ENCODE results near the gene MICAL3. TPM values are rescaled to one million over a fixed set of nuclear protein-coding genes. Genes with fewer than 3 reads are reported as not detected.
A peak's percentile ranks its signal among the peaks of the same experiment; 100 is the strongest.

MICAL3 gene
- total and polyA plus RNA-seq, 2 experiments from 2014 or later, result 27.3 to 76.9 TPM

DNA sequence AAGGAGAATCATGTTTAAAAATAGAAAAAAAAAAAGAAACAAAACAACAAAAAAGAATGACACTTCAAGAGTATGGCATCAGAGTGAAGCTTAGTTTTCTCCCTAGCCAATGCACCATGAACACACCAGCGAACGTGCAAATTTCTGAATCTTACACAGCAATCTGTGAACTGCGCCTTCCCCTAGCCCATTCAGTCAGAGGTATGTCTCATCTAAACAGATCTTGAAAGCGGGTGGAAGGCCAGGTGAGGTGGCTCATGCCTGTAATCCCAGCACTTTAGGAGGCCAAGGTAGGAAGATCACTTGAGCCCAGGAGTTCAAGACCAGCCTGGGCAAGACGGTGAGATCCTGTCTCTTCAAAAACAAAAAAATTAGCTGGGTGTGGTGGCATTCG is 113.1 kb downstream of the MICAL3 start:
- DNase-seq (ENCODE audit: low read depth in 1 of 2, low spot score in 1 of 2), result no peak
- peak overlapping the region; percentile 5 for H3K4me3 ChIP-seq
- peak overlapping the region; percentile 97 for H3K27ac ChIP-seq
- no peaks in the 10 kb centered on the region for H3K9me3 ChIP-seq (ENCODE audit: low read depth)
- TF ChIP-seq, protein P1, sequence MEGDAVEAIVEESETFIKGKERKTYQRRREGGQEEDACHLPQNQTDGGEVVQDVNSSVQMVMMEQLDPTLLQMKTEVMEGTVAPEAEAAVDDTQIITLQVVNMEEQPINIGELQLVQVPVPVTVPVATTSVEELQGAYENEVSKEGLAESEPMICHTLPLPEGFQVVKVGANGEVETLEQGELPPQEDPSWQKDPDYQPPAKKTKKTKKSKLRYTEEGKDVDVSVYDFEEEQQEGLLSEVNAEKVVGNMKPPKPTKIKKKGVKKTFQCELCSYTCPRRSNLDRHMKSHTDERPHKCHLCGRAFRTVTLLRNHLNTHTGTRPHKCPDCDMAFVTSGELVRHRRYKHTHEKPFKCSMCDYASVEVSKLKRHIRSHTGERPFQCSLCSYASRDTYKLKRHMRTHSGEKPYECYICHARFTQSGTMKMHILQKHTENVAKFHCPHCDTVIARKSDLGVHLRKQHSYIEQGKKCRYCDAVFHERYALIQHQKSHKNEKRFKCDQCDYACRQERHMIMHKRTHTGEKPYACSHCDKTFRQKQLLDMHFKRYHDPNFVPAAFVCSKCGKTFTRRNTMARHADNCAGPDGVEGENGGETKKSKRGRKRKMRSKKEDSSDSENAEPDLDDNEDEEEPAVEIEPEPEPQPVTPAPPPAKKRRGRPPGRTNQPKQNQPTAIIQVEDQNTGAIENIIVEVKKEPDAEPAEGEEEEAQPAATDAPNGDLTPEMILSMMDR (IDR thresholded peaks at IDR 0.05; ENCODE audit: low read depth, low read length), result no peak
- no peaks in the 10 kb centered on the region for H3K27me3 ChIP-seq
- peaks cover 2% of the 10 kb centered on the region for H3K36me3 ChIP-seq
- peaks cover 87% of the 10 kb centered on the region for H3K4me1 ChIP-seq (ENCODE audit: low read depth)

- TF ChIP-seq, protein P1 (IDR thresholded peaks at IDR 0.05; ENCODE audit: low read depth, low read length), result peak; percentile 54
- H3K27ac ChIP-seq, result peak overlapping the region; percentile 97
- DNase-seq (ENCODE audit: low read depth in 1 of 2, low spot score in 1 of 2), result peak; percentile 83 to 89
- peaks cover 8% of the 10 kb centered on the region for H3K36me3 ChIP-seq
- H3K27me3 ChIP-seq, result no peaks in the 10 kb centered on the region
- peaks cover 83% of the 10 kb centered on the region for H3K4me1 ChIP-seq (ENCODE audit: low read depth)
- H3K9me3 ChIP-seq (ENCODE audit: low read depth), result no peaks in the 10 kb centered on the region
- peak overlapping the region; percentile 5 for H3K4me3 ChIP-seq
Observed at GRCh38 chr22:17910561-17911311, 113.6 kb downstream of the MICAL3 start.

- TF ChIP-seq, protein P1 (IDR thresholded peaks at IDR 0.05; ENCODE audit: low read depth, low read length), result no peak
Observed at GRCh38 chr22:17907748-17908051, 116.7 kb downstream of the MICAL3 start.

DNA sequence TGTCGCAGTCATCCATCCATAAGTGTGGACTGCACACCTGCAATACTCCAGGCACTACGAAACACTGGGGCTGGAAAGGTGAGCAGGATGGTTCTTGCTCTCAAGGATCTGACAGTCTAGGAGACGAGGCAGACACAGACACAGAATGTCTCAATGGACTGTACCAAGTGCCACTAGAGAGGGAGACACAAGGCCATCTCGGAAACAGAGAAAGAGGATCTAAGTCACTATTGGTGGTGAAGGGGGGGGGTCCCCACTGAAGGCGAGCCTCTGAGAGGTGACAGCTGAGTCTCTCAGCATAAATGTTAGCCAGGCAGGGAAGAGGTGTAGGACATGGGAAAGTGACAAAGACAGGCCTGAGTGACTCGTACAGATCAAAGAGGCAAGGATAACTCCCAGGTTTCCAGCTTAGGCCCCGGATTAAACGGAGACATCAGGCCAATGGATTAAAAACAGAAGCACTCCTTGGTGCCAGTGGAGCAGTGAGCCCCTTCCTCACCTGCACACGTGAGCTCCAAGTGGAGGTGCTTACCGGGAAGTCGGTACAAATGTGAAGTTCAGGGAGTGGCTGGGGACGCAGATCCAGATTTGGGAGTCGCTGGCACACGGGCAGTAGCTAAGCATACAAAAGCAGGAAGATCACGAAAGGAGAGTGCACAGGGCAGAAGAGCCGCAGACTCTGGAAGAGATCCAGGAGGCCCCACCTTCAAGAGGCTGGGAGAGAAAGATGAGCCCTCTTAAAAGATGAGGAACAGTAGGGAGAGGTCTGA is 117.2 kb downstream of the MICAL3 start:
- Histone ChIP-seq H3K27ac (peak overlapping the region; percentile 80), H3K4me1 (ENCODE audit: low read depth) (peaks cover 63% of the 10 kb centered on the region), H3K4me3 (no peak overlapping the region), H3K27me3 (no peaks in the 10 kb centered on the region), H3K36me3 (peaks cover 25% of the 10 kb centered on the region), H3K9me3 (ENCODE audit: low read depth) (no peaks in the 10 kb centered on the region)
- TF ChIP-seq, protein P1 (IDR thresholded peaks at IDR 0.05; ENCODE audit: low read depth, low read length), result no peak
- DNase-seq (ENCODE audit: low read depth in 1 of 2, low spot score in 1 of 2), result no peak

More at GRCh38 chr22:17907748-17908051, 116.7 kb downstream of the MICAL3 start:
- Histone ChIP-seq H3K27ac (peak overlapping the region; percentile 80), H3K4me1 (ENCODE audit: low read depth) (peaks cover 67% of the 10 kb centered on the region), H3K9me3 (ENCODE audit: low read depth) (no peaks in the 10 kb centered on the region), H3K4me3 (no peak overlapping the region), H3K36me3 (peaks cover 25% of the 10 kb centered on the region), H3K27me3 (no peaks in the 10 kb centered on the region)
- DNase-seq (ENCODE audit: low read depth in 1 of 2, low spot score in 1 of 2), result peak in 1 of 2 donors; percentile 38

DNA sequence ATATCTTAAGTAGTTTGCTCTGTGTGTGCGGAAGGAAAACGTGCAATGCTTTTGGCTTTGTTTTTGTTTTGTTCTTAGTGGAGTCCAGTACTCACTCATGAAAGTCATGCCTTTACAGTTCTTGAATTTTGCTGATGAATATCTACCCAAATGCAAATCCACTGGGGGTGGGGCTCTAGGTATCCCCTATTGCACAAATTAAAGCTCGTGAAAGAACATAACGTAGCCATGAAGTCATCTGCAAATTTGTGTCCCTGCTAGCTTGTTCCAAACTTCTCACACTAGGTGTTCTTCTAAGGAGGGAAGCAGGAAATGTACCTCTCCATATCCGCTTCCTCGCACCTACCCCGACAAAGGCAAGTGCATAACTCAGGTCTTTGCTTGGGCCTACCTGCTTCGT is 118.9 kb downstream of the MICAL3 start:
- Histone ChIP-seq H3K27me3 (no peaks in the 10 kb centered on the region), H3K27ac (no peak overlapping the region), H3K4me1 (ENCODE audit: low read depth) (peaks cover 48% of the 10 kb centered on the region), H3K36me3 (peaks cover 25% of the 10 kb centered on the region), H3K9me3 (ENCODE audit: low read depth) (no peaks in the 10 kb centered on the region), H3K4me3 (no peak overlapping the region)
- TF ChIP-seq, protein P1 (IDR thresholded peaks at IDR 0.05; ENCODE audit: low read depth, low read length), result no peak
- no peak for DNase-seq (ENCODE audit: low read depth in 1 of 2, low spot score in 1 of 2)
